NCI-H1092 (cell line): Measurements from ENCODE around the gene TIGD6.

Experiments used
- DNase-seq: peaks from one replicate; lab custom pipeline; 2025; lab: John Stamatoyannopoulos, UW

Gene TIGD6

DNA sequence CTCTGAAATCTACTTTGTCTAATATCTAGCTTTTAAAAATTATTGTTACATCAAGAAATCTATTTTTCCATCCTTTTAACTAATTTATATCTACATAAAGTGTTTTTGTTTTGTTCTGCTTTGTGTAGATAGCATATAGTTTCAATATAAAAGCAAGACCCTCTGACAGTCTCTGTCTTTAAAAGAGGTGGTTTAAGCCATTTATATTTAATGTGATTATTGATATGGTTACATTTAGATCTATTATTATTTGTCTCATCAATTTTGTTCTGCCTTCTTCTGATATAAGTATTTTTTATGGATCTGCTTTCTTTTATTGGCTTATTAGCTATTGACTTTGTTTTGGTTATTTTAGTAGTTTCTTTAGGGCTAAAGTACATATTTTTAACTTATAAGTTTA lies 16.1 kb upstream of the TIGD6 start:
- no peak for DNase-seq

GRCh38 chr5:150015415-150015814 lies 15.0 kb upstream of the TIGD6 start:
- no peak for DNase-seq

DNA sequence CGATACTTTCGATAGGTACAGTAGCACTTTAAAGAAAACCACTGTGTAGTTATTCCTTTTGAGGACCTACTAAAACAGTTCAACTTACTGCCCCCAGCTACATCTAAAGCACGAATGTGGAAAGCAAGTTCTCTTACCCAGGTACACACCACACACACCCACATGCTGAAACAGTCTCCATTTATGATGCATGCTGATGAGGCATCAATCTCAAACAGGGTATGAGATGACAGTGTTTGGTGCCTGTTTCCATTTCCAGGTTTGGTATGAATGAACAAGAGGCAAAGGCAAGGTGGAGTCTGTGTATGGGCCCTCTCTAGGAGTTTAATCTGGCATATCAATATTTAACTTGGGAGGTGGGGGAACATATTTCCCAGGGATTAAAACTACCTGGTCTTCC lies 14.0 kb upstream of the TIGD6 start:
- no peak for DNase-seq

- no peak for DNase-seq
These were observed 13.5 kb upstream of the TIGD6 start for GRCh38 chr5:150013931-150014330.

DNA sequence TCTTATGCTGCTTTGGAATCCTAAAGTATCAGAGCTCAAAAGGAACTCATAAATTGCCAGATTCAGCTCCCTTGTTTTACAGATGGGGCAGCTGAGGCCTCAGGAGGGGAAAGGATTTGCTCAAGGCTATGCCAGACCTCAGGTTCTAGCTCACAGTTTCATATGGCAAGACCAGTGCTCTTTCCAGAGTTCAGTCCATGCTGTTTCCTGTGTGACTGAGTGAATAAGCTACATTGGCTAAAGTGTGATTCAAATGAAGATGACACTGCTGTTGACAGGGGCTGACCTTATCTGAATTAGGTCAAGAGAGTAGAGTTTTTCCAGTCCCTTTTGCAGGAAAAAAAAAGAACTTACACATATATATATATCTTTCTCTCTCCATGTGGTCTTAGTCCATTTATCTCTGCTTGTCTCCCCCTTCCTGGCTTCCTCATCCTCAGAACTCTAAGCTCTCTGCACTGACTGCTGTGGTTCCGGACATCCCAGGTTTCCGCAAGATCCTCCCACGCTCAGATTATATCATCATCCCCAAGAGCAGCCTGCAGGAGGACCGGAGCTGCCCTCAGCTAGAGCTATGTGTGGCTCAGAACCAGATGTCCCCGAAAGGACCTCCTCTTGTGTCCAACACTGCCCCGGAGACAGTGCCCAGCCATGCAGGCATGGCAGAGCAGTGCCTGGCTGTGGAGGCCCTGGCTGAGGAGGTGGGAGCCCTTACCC lies 9.4 kb upstream of the TIGD6 start:
- DNase-seq = no peak

DNA sequence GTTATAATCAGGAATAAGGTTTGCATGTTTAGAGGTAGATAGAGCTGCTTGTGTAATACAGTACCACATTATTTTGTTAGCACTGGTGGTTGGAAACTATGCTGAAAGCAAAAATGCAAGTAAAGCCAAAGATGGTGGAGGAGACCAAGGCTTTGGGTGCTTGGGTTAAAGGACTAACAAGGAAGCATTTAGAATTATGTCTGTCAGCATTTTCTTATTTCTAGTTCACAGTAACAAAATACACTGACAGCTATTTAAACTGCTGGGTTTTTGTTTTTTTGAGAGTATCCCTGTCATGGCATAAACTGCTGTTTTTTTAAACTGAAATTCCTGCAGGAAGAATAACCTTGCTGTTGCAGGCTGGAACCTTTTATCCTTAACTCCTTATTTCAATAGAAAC lies 6.6 kb upstream of the TIGD6 start:
- DNase-seq = no peak

GRCh38 chr5:150006318-150006717 lies 5.9 kb upstream of the TIGD6 start:
- no peak for DNase-seq

DNA sequence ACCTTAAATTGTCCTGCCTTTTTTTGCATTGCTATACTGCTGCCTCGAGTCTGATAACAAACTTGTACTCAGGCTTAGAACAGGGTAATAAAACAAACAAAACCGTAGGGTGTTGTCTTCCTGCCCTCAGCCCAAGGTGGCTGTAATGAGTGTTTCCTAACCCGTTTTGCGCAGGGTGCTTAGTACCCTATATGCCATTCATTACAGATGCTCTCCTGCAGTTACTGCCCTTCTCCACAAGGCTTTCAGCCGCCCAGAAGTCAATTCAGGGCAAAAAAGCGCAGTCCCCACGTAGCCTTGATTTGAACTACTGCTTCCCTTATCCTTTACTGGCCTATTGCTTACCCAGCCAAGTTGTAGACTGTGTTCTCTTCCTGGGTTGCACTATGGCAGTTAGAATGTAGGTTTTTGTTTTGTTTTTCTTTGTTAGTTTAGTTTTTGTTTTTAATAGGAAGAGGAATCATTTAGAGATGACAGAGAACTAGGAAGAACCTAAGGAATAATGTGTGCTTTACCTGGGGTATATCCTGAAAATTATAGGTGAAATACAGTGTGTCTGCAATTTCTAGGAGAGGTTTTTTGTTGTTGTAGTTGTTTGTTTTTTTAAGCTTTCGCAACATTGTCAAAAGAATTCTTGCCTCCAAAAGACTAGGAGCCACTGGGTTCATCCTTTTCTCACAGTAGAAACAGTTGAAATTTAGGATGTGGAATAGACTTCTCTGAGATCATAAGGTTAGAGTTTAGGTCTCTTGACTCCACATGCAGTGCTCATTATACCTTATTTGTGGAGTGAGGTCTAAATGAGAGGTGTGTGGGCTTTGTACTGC lies 1.4 kb upstream of the TIGD6 start:
- DNase-seq = peak; percentile 1

DNA sequence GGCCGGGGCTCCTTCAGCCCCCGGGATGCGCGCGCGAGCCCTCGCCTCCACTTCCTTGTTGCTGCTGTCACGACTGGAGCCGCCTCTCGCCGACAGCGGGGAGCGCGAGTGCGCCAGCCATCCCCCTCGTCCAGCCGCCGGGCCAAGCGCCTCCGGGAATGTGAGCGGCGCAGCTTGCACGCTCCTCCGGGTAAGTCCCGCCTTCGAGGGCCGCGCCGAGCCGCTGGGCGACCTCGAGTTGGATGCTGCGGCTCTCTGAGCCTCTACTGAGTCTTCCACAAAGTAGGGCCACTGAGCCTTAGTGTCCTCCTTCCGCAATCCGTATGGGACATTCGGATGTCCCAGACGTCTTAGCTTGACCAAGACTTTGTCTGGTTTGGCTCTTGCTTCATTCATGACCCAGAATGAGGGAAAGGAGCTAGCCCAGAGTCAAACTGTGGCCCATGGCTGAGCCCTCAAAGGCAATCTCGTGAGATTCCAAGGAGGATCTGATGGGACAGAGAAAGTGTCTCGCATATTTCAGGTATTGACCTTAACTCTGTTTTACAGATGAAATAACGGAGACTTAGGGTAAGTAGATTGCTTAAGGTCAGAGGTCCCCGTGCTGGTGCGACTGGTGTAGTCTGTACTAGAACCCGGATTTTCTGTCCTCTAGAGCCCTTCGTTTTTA lies 671 bp upstream of the TIGD6 start:
- no peak for DNase-seq

DNA sequence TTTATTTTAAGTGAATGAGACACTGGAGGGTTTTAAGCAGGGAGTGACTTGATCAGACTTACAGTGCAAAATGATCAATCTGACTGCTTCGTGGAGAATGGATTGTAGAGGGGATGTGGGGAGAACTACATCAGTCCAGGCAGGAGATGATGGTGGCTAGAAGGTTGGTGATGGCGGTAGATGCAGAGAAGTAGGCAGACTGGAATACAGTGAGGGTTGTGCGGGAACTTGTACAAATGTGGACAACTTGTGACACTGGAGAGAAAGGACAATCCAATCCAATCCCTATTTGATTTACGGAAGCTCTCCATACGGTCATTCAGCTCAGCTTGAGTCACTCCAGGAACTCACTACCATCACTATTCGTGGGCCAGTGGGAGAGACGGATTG lies 593 bp downstream of the TIGD6 start:
- DNase-seq = no peak

- no peak for DNase-seq
These were observed 1.1 kb downstream of the TIGD6 start for GRCh38 chr5:149999359-149999758.

- no peak for DNase-seq
These were observed 2.2 kb downstream of the TIGD6 start for GRCh38 chr5:149998281-149998680.

DNA sequence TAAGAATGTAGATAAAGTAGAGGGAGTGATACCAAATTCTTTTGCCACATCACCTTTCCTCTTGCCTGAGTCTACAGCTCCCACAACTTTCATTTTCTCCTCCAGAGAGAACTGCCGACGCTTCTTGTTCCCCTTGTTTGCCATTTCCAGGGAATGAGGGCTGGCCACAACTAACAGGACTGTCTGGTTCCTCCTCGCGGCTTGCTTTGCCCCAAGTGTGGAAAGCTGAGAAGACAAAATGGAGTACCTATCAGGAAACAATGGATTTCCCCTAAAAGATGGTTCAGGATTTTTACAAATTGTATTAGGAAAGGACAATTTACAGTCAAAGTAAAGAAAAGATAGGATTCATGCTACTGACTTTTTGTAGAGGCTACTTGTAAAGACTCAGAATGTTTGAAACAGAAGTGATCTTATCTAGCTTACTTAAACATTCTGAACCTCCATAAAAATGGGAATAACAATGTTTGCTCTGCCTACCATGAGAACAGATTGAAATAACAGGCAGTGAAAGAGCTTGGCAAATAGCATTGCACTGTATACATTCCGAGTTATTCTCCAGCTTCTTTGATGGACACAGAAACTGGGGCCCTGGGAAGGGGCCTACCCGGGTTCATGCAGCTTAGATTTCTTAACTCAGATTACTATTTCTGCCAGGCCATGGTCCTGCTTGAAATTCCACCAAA lies 4.1 kb downstream of the TIGD6 start:
- DNase-seq = no peak

DNA sequence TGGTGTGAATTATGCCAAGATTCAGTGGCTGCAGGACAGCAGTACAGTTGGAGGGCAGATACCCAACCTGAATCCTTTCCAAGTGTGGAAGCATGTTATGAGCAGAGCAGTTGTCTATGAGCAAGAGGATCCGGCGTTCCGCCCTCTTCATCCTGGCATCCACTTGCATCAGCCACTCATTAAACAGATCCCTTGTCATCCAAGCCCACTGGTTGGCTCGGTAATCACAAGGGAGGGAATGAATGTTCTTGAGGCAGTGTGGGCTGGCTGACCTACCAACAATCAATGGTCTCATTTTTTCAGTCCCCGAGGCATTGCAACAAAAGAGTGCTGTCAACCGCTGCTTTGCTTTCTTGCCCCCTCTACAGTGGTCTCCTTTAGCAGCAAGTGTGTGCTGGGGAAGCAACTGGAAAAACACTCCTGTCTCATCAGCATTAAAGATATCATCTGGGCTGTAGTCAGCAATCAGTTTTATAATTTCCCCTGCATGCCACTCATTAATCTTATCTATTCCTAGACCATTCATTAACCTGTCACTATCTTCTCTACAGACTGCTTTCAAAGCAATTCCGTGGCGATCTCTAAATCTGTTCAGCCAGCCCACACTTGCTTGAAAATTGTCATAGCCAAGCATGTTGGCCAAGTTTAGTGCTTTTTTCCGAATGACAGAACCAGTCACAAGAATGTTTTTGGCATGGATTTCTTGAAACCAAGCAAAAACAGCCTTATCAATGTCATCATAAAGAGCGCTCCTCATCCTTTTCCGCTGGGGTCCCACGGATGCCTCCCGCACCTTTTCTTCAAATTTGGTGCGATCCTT lies 4.9 kb downstream of the TIGD6 start:
- DNase-seq = no peak

DNA sequence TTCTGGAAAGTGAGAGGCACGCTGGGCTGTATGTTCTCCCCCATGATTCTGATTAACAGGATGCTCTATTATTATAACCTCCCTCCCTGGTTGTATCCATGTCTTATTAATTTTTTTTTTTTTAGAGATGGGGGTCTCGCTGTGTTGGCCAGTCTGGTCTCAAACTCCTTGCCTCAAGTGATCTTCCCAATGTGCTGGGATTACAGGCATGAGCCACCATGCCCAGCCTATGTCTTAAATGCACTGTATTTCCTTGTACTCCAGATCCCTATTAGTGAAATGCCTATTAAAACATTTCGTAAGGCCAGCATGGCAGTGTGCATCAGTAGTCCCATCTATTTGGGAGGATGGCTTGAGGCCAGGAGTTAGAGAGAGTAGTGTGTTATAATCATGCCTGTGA lies 7.0 kb downstream of the TIGD6 start:
- DNase-seq = no peak

GRCh38 chr5:149990518-149991376 lies 9.7 kb downstream of the TIGD6 start:
- DNase-seq = peak; percentile 27

DNA sequence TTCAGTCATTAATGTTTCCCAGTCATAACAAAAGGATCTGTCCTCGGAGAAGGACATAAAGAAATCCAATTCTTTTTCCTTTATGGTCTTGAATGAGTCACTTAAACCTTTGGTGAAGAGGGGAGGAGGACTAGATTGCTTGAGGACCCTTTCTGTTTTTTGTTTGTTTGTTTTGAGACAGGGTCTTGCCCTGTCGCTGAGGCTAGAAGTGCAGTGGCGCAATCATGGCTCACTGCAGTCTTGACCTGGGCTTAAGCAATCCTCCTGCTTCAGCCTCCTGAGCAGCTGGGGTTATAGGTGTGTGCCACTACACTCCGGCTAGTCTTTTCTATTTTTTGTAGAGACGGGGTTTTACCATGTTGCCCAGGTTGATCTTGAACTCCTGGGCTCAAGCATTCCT lies 12.3 kb downstream of the TIGD6 start:
- no peak for DNase-seq

DNA sequence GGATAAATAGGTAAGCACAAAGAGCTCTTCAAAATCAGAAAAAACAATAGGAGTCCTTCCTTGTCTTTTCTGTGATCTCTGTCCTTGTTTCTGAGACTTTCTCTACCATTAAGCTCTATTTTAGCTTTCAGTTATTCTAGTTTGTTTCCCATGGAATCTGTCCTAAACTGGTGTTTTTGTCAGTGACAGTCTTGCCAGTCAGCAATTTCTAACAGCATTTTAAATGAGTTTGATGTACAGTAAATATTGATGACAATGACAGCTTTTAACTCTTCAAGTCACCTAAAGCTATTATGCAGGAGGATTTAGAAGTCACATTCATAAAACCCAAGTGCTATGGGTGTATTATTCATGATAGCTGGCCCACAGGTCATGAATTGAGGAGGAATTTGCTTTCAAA lies 17.9 kb downstream of the TIGD6 start:
- DNase-seq = no peak

GRCh38 chr5:149981206-149981605 lies 19.2 kb downstream of the TIGD6 start:
- no peak for DNase-seq

GRCh38 chr5:149979896-149980295 lies 20.6 kb downstream of the TIGD6 start:
- DNase-seq = no peak

GRCh38 chr5:149975409-149975808 lies 25.0 kb downstream of the TIGD6 start:
- no peak for DNase-seq
